Measurements from ENCODE around the gene ACBD6.

GRCh38 chr1:180381184-180381580, 121.2 kb downstream of the ACBD6 start:
- TF ChIP-seq CTCF (IDR thresholded peaks at IDR 0.05; ENCODE audit: insufficient read depth, low read depth, low read length), result no peak
- TF ChIP-seq EZH2 (IDR thresholded peaks at IDR 0.05; ENCODE audit: insufficient read depth, low read length), result no peak

Data from astrocyte (in vitro differentiated cells and primary cell).